Frontal cortex (tissue), 4 donors: Measurements from ENCODE around the gene MRPS31. TPM values are rescaled to one million over a fixed set of nuclear protein-coding genes. Genes with fewer than 3 reads are reported as not detected.
A peak's percentile ranks its signal among the peaks of the same experiment; 100 is the strongest.
"Not testable (repeated sequence)": the region's sequence is repeated elsewhere in the genome, so short reads cannot be mapped to it uniquely, and the experiment has no call there.

Experiments
- DNase-seq, 2 donors: peaks; one replicate each; pipeline ENCODE4 v3.0.0; 2012; ENCODE audit warnings: low spot score in 2 of 2
- FAIRE-seq: peaks from 2 replicates; lab custom pipeline; 2012; peaks lifted over from hg19 to GRCh38; lab: Jason Lieb, UNC
- total RNA-seq: library from RNA; depleted of rRNA; stranded (reverse); fragments of >200 nt; gene quantifications from one replicate; pipeline ENCODE4 v1.2.3, GENCODE V29; 2014
- donor health status: control.
- donor health status: control.
- donor health status: control.

MRPS31 gene
- total RNA-seq, 1 donor from 2014 or later = 24.5 TPM

GRCh38 chr13:40792284-40793051 lies 21.5 kb upstream of the MRPS31 start:
- no peak for DNase-seq
- no peak for FAIRE-seq

- FAIRE-seq (no peak), DNase-seq (peak in 1 of 2 donors; percentile 17)
Observed at GRCh38 chr13:40790154-40790616, 19.2 kb upstream of the MRPS31 start.

GRCh38 chr13:40789275-40790153 lies 18.5 kb upstream of the MRPS31 start, which contains the start of gene SLC25A15:
Gene SLC25A15 (plus strand): TSS chr13:40789611. CDS start chr13:40793227, 3,616 bp downstream.
- DNase-seq (peak; percentile 79 to 84), FAIRE-seq (no peak)

GRCh38 chr13:40788540-40789274 lies 17.7 kb upstream of the MRPS31 start:
- not testable (repeated sequence) for DNase-seq, FAIRE-seq

GRCh38 chr13:40787062-40787461 lies 16.1 kb upstream of the MRPS31 start:
- no peak for FAIRE-seq
- DNase-seq = no peak

- DNase-seq (no peak), FAIRE-seq (no peak)
Observed at GRCh38 chr13:40786568-40786996, 15.6 kb upstream of the MRPS31 start.

- DNase-seq (no peak), FAIRE-seq (no peak)
Observed at GRCh38 chr13:40784540-40784939, 13.6 kb upstream of the MRPS31 start.

GRCh38 chr13:40782971-40783370 lies 12.0 kb upstream of the MRPS31 start:
- FAIRE-seq, DNase-seq: not testable (repeated sequence)

- FAIRE-seq = no peak
Observed at GRCh38 chr13:40781717-40782116, 10.7 kb upstream of the MRPS31 start.

GRCh38 chr13:40780822-40781401 lies 9.9 kb upstream of the MRPS31 start:
- FAIRE-seq (no peak), DNase-seq (no peak)

More at GRCh38 chr13:40781717-40782116, 10.7 kb upstream of the MRPS31 start:
- no peak for DNase-seq

- FAIRE-seq (no peak), DNase-seq (no peak)
Observed at GRCh38 chr13:40779796-40780285, 8.9 kb upstream of the MRPS31 start.

- no peak for DNase-seq
- no peak for FAIRE-seq
Observed at GRCh38 chr13:40779049-40779448, 8.1 kb upstream of the MRPS31 start.

- DNase-seq (no peak), FAIRE-seq (no peak)
Observed at GRCh38 chr13:40777809-40778175, 6.8 kb upstream of the MRPS31 start.

GRCh38 chr13:40777166-40777808 lies 6.3 kb upstream of the MRPS31 start:
- DNase-seq (peak; percentile 19 to 28), FAIRE-seq (no peak)

- FAIRE-seq (no peak), DNase-seq (no peak)
Observed at GRCh38 chr13:40776681-40777165, 5.7 kb upstream of the MRPS31 start.

GRCh38 chr13:40776232-40776631 lies 5.2 kb upstream of the MRPS31 start:
- DNase-seq (no peak), FAIRE-seq (no peak)

- no peak for FAIRE-seq
Observed at GRCh38 chr13:40774672-40775071, 3.7 kb upstream of the MRPS31 start.

GRCh38 chr13:40772765-40773473 lies 1.9 kb upstream of the MRPS31 start:
- DNase-seq (no peak), FAIRE-seq (no peak)

More at GRCh38 chr13:40774672-40775071, 3.7 kb upstream of the MRPS31 start:
- DNase-seq = no peak
